Measurements from ENCODE around the gene FKBP1A.

Gene FKBP1A

GRCh38 chr20:1393507-1393882, 641 bp upstream of the FKBP1A start:
- Mint-ChIP-seq H3K9me3 (no peaks in the 10 kb centered on the region), H3K36me3 (ENCODE audit: low read depth) (no peaks in the 10 kb centered on the region), H3K4me1 (peaks cover 39% of the 10 kb centered on the region), H3K4me3 (peak overlapping the region; percentile 92 to 99 (median 96)), H3K27me3 (ENCODE audit: low read depth) (peaks cover 27% of the 10 kb centered on the region), H3K27ac (peak overlapping the region; percentile 76 to 91 (median 91))
- TF ChIP-seq, protein P1, sequence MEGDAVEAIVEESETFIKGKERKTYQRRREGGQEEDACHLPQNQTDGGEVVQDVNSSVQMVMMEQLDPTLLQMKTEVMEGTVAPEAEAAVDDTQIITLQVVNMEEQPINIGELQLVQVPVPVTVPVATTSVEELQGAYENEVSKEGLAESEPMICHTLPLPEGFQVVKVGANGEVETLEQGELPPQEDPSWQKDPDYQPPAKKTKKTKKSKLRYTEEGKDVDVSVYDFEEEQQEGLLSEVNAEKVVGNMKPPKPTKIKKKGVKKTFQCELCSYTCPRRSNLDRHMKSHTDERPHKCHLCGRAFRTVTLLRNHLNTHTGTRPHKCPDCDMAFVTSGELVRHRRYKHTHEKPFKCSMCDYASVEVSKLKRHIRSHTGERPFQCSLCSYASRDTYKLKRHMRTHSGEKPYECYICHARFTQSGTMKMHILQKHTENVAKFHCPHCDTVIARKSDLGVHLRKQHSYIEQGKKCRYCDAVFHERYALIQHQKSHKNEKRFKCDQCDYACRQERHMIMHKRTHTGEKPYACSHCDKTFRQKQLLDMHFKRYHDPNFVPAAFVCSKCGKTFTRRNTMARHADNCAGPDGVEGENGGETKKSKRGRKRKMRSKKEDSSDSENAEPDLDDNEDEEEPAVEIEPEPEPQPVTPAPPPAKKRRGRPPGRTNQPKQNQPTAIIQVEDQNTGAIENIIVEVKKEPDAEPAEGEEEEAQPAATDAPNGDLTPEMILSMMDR (IDR thresholded peaks at IDR 0.05; ENCODE audit: unreplicated experiment in 3 of 3), result no peak

- peak overlapping the region; percentile 88 to 96 (median 95) for H3K4me3 Mint-ChIP-seq
- H3K27ac Mint-ChIP-seq, result peak overlapping the region; percentile 48 to 84 (median 66)
- TF ChIP-seq, protein P1 (IDR thresholded peaks at IDR 0.05; ENCODE audit: unreplicated experiment in 3 of 3), result no peak
- H3K9me3 Mint-ChIP-seq, result no peaks in the 10 kb centered on the region
- peaks cover 20% of the 10 kb centered on the region for H3K27me3 Mint-ChIP-seq (ENCODE audit: low read depth)
- peaks cover 47% of the 10 kb centered on the region for H3K4me1 Mint-ChIP-seq
- H3K36me3 Mint-ChIP-seq (ENCODE audit: low read depth), result no peaks in the 10 kb centered on the region
Measured at GRCh38 chr20:1392443-1392692, 486 bp downstream of the FKBP1A start.

- H3K4me1 Mint-ChIP-seq, result peaks cover 52% of the 10 kb centered on the region
Measured at GRCh38 chr20:1391640-1392442, 1.0 kb downstream of the FKBP1A start.

GRCh38 chr20:1390581-1391403, 2.1 kb downstream of the FKBP1A start:
- peaks cover 63% of the 10 kb centered on the region for H3K4me1 Mint-ChIP-seq
- H3K27ac Mint-ChIP-seq, result peak overlapping the region; percentile 66 to 84 (median 66)
- no peaks in the 10 kb centered on the region for H3K36me3 Mint-ChIP-seq (ENCODE audit: low read depth)
- peaks cover 15% of the 10 kb centered on the region for H3K27me3 Mint-ChIP-seq (ENCODE audit: low read depth)
- H3K4me3 Mint-ChIP-seq, result peak overlapping the region; percentile 88 to 96 (median 95)
- TF ChIP-seq, protein P1 (IDR thresholded peaks at IDR 0.05; ENCODE audit: unreplicated experiment in 3 of 3), result no peak
- H3K9me3 Mint-ChIP-seq, result no peaks in the 10 kb centered on the region

More at GRCh38 chr20:1391640-1392442, 1.0 kb downstream of the FKBP1A start:
- Mint-ChIP-seq H3K9me3 (no peaks in the 10 kb centered on the region), H3K27me3 (ENCODE audit: low read depth) (peaks cover 15% of the 10 kb centered on the region), H3K36me3 (ENCODE audit: low read depth) (no peaks in the 10 kb centered on the region), H3K27ac (peak overlapping the region; percentile 48 to 84 (median 66)), H3K4me3 (peak overlapping the region; percentile 88 to 96 (median 95))
- TF ChIP-seq, protein P1 (IDR thresholded peaks at IDR 0.05; ENCODE audit: unreplicated experiment in 3 of 3), result no peak

GRCh38 chr20:1389703-1390580, 2.9 kb downstream of the FKBP1A start:
- Mint-ChIP-seq H3K4me3 (peak overlapping the region; percentile 88 to 96 (median 95)), H3K27me3 (ENCODE audit: low read depth) (peaks cover 9% of the 10 kb centered on the region), H3K4me1 (peaks cover 68% of the 10 kb centered on the region), H3K36me3 (ENCODE audit: low read depth) (no peaks in the 10 kb centered on the region), H3K9me3 (no peaks in the 10 kb centered on the region), H3K27ac (peak overlapping the region; percentile 40 to 66 (median 50))
- TF ChIP-seq, protein P1 (IDR thresholded peaks at IDR 0.05; ENCODE audit: unreplicated experiment in 3 of 3), result no peak

All from nephron (organoid).